ENCODE results near the gene NTRK3.

NTRK3 gene

GRCh38 chr15:88014454-88015160 lies 241.9 kb downstream of the NTRK3 start:
- no peak overlapping the region for H3K4me3 ChIP-seq (ENCODE audit: low read length)
- no peak for TF ChIP-seq CTCF (IDR thresholded peaks at IDR 0.05; ENCODE audit: insufficient read depth, low read depth, low read length, missing control alignments)
- no peak for DNase-seq (ENCODE audit: low read depth)

- TF ChIP-seq CTCF (IDR thresholded peaks at IDR 0.05; ENCODE audit: insufficient read depth, low read depth, low read length, missing control alignments), result no peak
- H3K4me3 ChIP-seq (ENCODE audit: low read length), result no peak overlapping the region
- DNase-seq (ENCODE audit: low read depth), result no peak
Observed at GRCh38 chr15:88013111-88013510, 243.4 kb downstream of the NTRK3 start.

GRCh38 chr15:88012688-88013087 lies 243.9 kb downstream of the NTRK3 start:
- H3K4me3 ChIP-seq (ENCODE audit: low read length), result no peak overlapping the region
- no peak for DNase-seq (ENCODE audit: low read depth)
- no peak for TF ChIP-seq CTCF (IDR thresholded peaks at IDR 0.05; ENCODE audit: insufficient read depth, low read depth, low read length, missing control alignments)

GRCh38 chr15:88012233-88012632 lies 244.3 kb downstream of the NTRK3 start:
- DNase-seq (ENCODE audit: low read depth), result no peak
- TF ChIP-seq CTCF (IDR thresholded peaks at IDR 0.05; ENCODE audit: insufficient read depth, low read depth, low read length, missing control alignments), result no peak
- no peak overlapping the region for H3K4me3 ChIP-seq (ENCODE audit: low read length)

GRCh38 chr15:88011533-88011932 lies 245.0 kb downstream of the NTRK3 start:
- no peak for DNase-seq (ENCODE audit: low read depth)
- no peak overlapping the region for H3K4me3 ChIP-seq (ENCODE audit: low read length)
- TF ChIP-seq CTCF (IDR thresholded peaks at IDR 0.05; ENCODE audit: insufficient read depth, low read depth, low read length, missing control alignments), result no peak

GRCh38 chr15:88006146-88006545 lies 250.4 kb downstream of the NTRK3 start:
- H3K4me3 ChIP-seq (ENCODE audit: low read length), result no peak overlapping the region
- TF ChIP-seq CTCF (IDR thresholded peaks at IDR 0.05; ENCODE audit: insufficient read depth, low read depth, low read length, missing control alignments), result no peak
- DNase-seq (ENCODE audit: low read depth), result no peak

GRCh38 chr15:88004399-88004798 lies 252.1 kb downstream of the NTRK3 start:
- DNase-seq (ENCODE audit: low read depth), result no peak
- TF ChIP-seq CTCF (IDR thresholded peaks at IDR 0.05; ENCODE audit: insufficient read depth, low read depth, low read length, missing control alignments), result no peak
- no peak overlapping the region for H3K4me3 ChIP-seq (ENCODE audit: low read length)
